GM23248 (cell line): ENCODE data around the gene MAN1A1. TPM values are rescaled to one million over a fixed set of nuclear protein-coding genes. Genes with fewer than 3 reads are reported as not detected.

Experiments used
- DNase-seq: peaks from one replicate; pipeline ENCODE4 v3.0.0-alpha.2; 2015
- H2AFZ ChIP-seq: fragments of 200-600 bp; sonication (generic); 2 replicates; pipeline ENCODE4 v1.6.1; 2016; ENCODE audit warnings: antibody characterized with exemption
- H3F3A ChIP-seq: fragments of 200-600 bp; sonication (generic); 2 replicates; pipeline ENCODE4 v1.6.1; 2016; ENCODE audit warnings: mild to moderate bottlenecking, antibody characterized with exemption, mixed run types; ENCODE audit not compliant: insufficient read depth
- H3K27ac ChIP-seq: fragments of 200-600 bp; sonication (generic); 2 replicates; pipeline ENCODE4 v1.5.1; 2016; ENCODE audit warnings: mild to moderate bottlenecking
- H3K27me3 ChIP-seq: fragments of 200-600 bp; sonication (generic); replicated peaks from 2 replicates; pipeline ENCODE4 v1.6.1; 2016; ENCODE audit warnings: mild to moderate bottlenecking; ENCODE audit not compliant: insufficient read depth
- H3K36me3 ChIP-seq: fragments of 200-600 bp; sonication (generic); 2 replicates; pipeline ENCODE4 v1.6.1; 2016; ENCODE audit warnings: low read depth, mild to moderate bottlenecking
- H3K4me1 ChIP-seq: fragments of 200-600 bp; sonication (generic); 2 replicates; pipeline ENCODE4 v1.6.1; 2016; ENCODE audit warnings: mild to moderate bottlenecking; ENCODE audit not compliant: insufficient read depth
- H3K4me2 ChIP-seq: fragments of 200-600 bp; sonication (generic); one replicate; pipeline ENCODE4 v1.6.1; 2016; ENCODE audit warnings: mild to moderate bottlenecking; ENCODE audit not compliant: unreplicated experiment
- H3K4me3 ChIP-seq: fragments of 200-600 bp; sonication (generic); 2 replicates; pipeline ENCODE4 v1.5.1; 2016; ENCODE audit warnings: mild to moderate bottlenecking
- H3K79me2 ChIP-seq: fragments of 200-600 bp; sonication (generic); 2 replicates; pipeline ENCODE4 v1.6.1; 2016; ENCODE audit warnings: mild to moderate bottlenecking; ENCODE audit not compliant: insufficient read depth
- H3K9ac ChIP-seq: fragments of 200-600 bp; sonication (generic); 2 replicates; pipeline ENCODE4 v1.6.1; 2016; ENCODE audit warnings: mild to moderate bottlenecking
- H3K9me2 ChIP-seq: fragments of 200-600 bp; sonication (generic); 2 replicates; pipeline ENCODE4 v1.6.1; 2016; ENCODE audit warnings: mixed run types, mild to moderate bottlenecking, moderate library complexity; ENCODE audit not compliant: insufficient read depth
- H3K9me3 ChIP-seq: fragments of 200-600 bp; sonication (generic); one replicate; pipeline ENCODE4 v1.6.1; 2017; ENCODE audit warnings: low read depth
- H4K20me1 ChIP-seq: fragments of 200-600 bp; sonication (generic); 2 replicates; pipeline ENCODE4 v1.6.0; 2016; ENCODE audit not compliant: insufficient read depth
- EZH2 ChIP-seq: fragments of 200-600 bp; sonication (generic); IDR thresholded peaks from 2 replicates; pipeline ENCODE4 v1.6.1; 2018; ENCODE audit warnings: antibody characterized with exemption, mild to moderate bottlenecking; ENCODE audit not compliant: insufficient read depth, poor library complexity, severe bottlenecking
- EZH2phosphoT487 ChIP-seq: fragments of 200-600 bp; sonication (generic); IDR thresholded peaks from 2 replicates; pipeline ENCODE4 v1.6.1; 2018; ENCODE audit warnings: antibody characterized with exemption, moderate library complexity, mild to moderate bottlenecking, low read depth; ENCODE audit not compliant: insufficient read depth
- WGBS, 2 experiments: methylation state at CpG; one replicate each; pipeline ENCODE4 v1.1.6; 2015 to 2017; ENCODE audit warnings: low lambda C conversion rate in 2 of 2, low coverage in 1 of 2; ENCODE audit errors: missing lambda C conversion rate in 2 of 2; 5-methylcytosine and 5-hydroxymethylcytosine counted together
- in situ Hi-C: fragments of 300-500 bp; cut with MboI; formaldehyde crosslinking; loops from 2 replicates; pipeline ENCODE4 v1.15.0; 2020
- polyA plus RNA-seq: library from polyadenylated mRNA; unstranded; fragments of >200 nt; fragmentation: Nextera tagmentation; extraction: Ambion mirVana; gene quantifications from 2 replicates; pipeline ENCODE4 v1.2.1, GENCODE V29; 2016
- total RNA-seq: library from RNA; depleted of rRNA; stranded (reverse); fragments of >200 nt; shearing (Covaris generic); gene quantifications from 2 replicates; pipeline ENCODE4 v1.2.3, GENCODE V29; 2014

The MAN1A1 gene
- total and polyA plus RNA-seq, 2 experiments from 2014 or later, result 9.8 to 33.4 TPM

GRCh38 chr6:119308991-119309657 lies 40.4 kb downstream of the MAN1A1 start:
- H3K9ac ChIP-seq, result no peak overlapping the region
- no peak overlapping the region for H3K4me3 ChIP-seq
- no peaks in the 10 kb centered on the region for H3K9me3 ChIP-seq
- no peak overlapping the region for H2AFZ ChIP-seq
- peaks cover 17% of the 10 kb centered on the region for H3F3A ChIP-seq
- no peak overlapping the region for H3K27ac ChIP-seq
- in situ Hi-C loops, result no loop called here
- no peaks in the 10 kb centered on the region for H3K36me3 ChIP-seq
- peaks cover 18% of the 10 kb centered on the region for H3K4me1 ChIP-seq
- H3K27me3 ChIP-seq, result no peaks in the 10 kb centered on the region
- 60 to 61% methylated on average over 4 of the region's 4 CpGs for WGBS, 2 experiments
- H3K79me2 ChIP-seq, result no peaks in the 10 kb centered on the region
- H4K20me1 ChIP-seq, result no peaks in the 10 kb centered on the region
- 0 out of 2 replicates have a peak, but pooled peaks cover 4% of the 10 kb centered on the region for H3K9me2 ChIP-seq
- DNase-seq, result peak; percentile 31
- no peak for TF ChIP-seq EZH2
- TF ChIP-seq EZH2phosphoT487, result no peak
- H3K4me2 ChIP-seq, result no peak overlapping the region

GRCh38 chr6:119308048-119308570 lies 41.5 kb downstream of the MAN1A1 start:
- TF ChIP-seq EZH2, result no peak
- no peak for TF ChIP-seq EZH2phosphoT487
- no peaks in the 10 kb centered on the region for H3K36me3 ChIP-seq
- 0 out of 2 replicates have a peak, but pooled peaks cover 4% of the 10 kb centered on the region for H3K9me2 ChIP-seq
- no peaks in the 10 kb centered on the region for H3K27me3 ChIP-seq
- H3K4me2 ChIP-seq, result peak overlapping the region; percentile 24
- H3K4me1 ChIP-seq, result peaks cover 18% of the 10 kb centered on the region
- peaks cover 17% of the 10 kb centered on the region for H3F3A ChIP-seq
- DNase-seq, result peak; percentile 79
- H3K9me3 ChIP-seq, result no peaks in the 10 kb centered on the region
- in situ Hi-C loops, result no loop called here
- no peaks in the 10 kb centered on the region for H4K20me1 ChIP-seq
- no peak overlapping the region for H3K9ac ChIP-seq
- 41 to 43% methylated on average over 2 of the region's 2 CpGs for whole genome bisulfite sequencing, 2 experiments
- 0 out of 2 replicates have a peak overlapping the region, but pooled peaks have one; percentile 1 for H3K4me3 ChIP-seq
- H3K27ac ChIP-seq, result peak overlapping the region; percentile 50
- no peak overlapping the region for H2AFZ ChIP-seq
- H3K79me2 ChIP-seq, result no peaks in the 10 kb centered on the region

DNA sequence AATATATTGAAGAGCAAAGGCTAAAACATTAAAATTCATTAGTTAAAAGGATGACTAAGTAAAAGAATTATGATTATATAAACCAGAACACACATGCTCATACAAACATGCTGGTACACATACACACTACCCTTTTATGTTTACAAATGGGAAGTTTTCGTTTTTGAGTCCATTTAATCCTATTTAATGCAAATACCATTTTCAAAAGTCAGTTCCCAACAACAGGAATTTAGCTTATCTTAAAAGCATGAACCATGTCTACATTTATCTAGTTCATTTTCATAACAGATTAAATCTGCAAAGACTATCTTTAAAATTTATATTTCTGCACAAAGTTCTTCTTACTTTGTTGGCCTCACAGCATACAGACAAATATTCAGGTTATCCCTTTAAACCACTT lies 42.5 kb downstream of the MAN1A1 start:
- DNase-seq, result no peak
- H3K4me2 ChIP-seq, result no peak overlapping the region
- in situ Hi-C loops, result no loop called here
- H3K79me2 ChIP-seq, result no peaks in the 10 kb centered on the region
- H3K36me3 ChIP-seq, result no peaks in the 10 kb centered on the region
- TF ChIP-seq EZH2, result no peak
- no peak for TF ChIP-seq EZH2phosphoT487
- no peak overlapping the region for H2AFZ ChIP-seq
- H3K27me3 ChIP-seq, result no peaks in the 10 kb centered on the region
- H3K4me1 ChIP-seq, result peaks cover 18% of the 10 kb centered on the region
- peaks cover 17% of the 10 kb centered on the region for H3F3A ChIP-seq
- H4K20me1 ChIP-seq, result no peaks in the 10 kb centered on the region
- no peaks in the 10 kb centered on the region for H3K9me3 ChIP-seq
- 92 to 96% methylated on average over 1 of the region's 1 CpG for WGBS, 2 experiments
- no peak overlapping the region for H3K4me3 ChIP-seq
- H3K9ac ChIP-seq, result no peak overlapping the region
- H3K27ac ChIP-seq, result no peak overlapping the region
- 0 out of 2 replicates have a peak, but pooled peaks cover 4% of the 10 kb centered on the region for H3K9me2 ChIP-seq

DNA sequence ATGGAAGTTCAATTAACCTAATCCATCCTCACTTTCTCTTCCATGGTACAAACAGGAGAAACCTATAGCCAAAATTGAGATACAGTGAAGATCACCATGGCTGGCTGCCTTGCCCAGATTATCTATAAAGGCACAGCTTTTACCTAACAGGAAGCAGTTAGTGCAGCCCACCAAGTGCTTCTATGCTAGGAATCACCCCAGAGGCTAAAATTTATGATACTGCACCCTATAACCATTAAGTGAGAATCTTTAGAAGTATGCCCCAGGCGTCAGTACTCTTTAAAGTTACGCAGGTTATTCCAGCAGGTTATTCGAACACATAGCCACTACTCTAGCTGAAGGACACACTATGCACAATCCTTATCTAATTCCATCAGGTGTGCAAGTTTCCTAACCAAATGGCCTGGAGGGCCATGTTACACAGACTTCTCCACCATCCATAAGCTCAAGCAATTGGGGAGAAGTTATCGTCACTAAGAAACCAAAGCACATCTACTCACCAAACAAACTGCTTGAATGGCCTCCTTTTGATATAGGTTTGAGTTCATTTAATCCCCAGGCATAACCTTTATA lies 43.1 kb downstream of the MAN1A1 start:
- 64 to 73% methylated on average over 4 of the region's 4 CpGs for WGBS, 2 experiments

More for the DNA sequence above, 43.1 kb downstream of the MAN1A1 start:
- Histone ChIP-seq H3K9me2 (0 out of 2 replicates have a peak, but pooled peaks cover 4% of the 10 kb centered on the region), H3K27me3 (no peaks in the 10 kb centered on the region), H3K27ac (no peak overlapping the region), H3K4me2 (no peak overlapping the region), H3K36me3 (no peaks in the 10 kb centered on the region), H2AFZ (no peak overlapping the region), H3K4me3 (no peak overlapping the region), H4K20me1 (no peaks in the 10 kb centered on the region), H3K4me1 (peaks cover 18% of the 10 kb centered on the region), H3K9ac (no peak overlapping the region), H3K9me3 (no peaks in the 10 kb centered on the region), H3F3A (peaks cover 17% of the 10 kb centered on the region), H3K79me2 (no peaks in the 10 kb centered on the region)
- no peak for DNase-seq
- TF ChIP-seq EZH2 (no peak), EZH2phosphoT487 (no peak)
- in situ Hi-C loops, result no loop called here
